Measurements from ENCODE around the gene CTNNA1.

GRCh38 chr5:138793575-138793974 lies 40.4 kb downstream of the CTNNA1 start:
- TF ChIP-seq CTCF (optimal IDR thresholded peaks at IDR 0.05 in 1 of 3, IDR thresholded peaks at IDR 0.05 in 1 of 3, conservative IDR thresholded peaks at IDR 0.05 in 1 of 3; ENCODE audit: extremely low read depth in 1 of 3, insufficient read depth in 2 of 3, low read length in 3 of 3) (no peak), EZH2 (IDR thresholded peaks at IDR 0.05; ENCODE audit: low read length) (no peak)

Data from keratinocyte (primary cell).